Left lung (tissue), 10 donors: ENCODE results near the gene GDPD2. TPM values are rescaled to one million over a fixed set of nuclear protein-coding genes. Genes with fewer than 3 reads are reported as not detected.

Experiments
- ATAC-seq: fragments of 200-7000 bp; cut with Tn5 transposase; one replicate; pipeline ENCODE4 v1.9.1; 2020; ENCODE audit warnings: moderate library complexity
- DNase-seq, 4 donors: peaks; one replicate each; pipeline ENCODE4 v3.0.0-alpha.2; 2013 to 2020
- H3K27ac ChIP-seq, 2 donors: fragments of 200-600 bp; sonication (generic) in 1 of 2; one replicate each; pipeline versions ENCODE4 v1.5.0 to v1.8.0; 2020 to 2021
- H3K27me3 ChIP-seq, 2 donors: fragments of 200-600 bp; sonication (generic) in 1 of 2; one replicate each; pipeline versions ENCODE4 v1.5.0 to v1.8.0; 2020 to 2021
- H3K36me3 ChIP-seq, 2 donors: fragments of 200-600 bp; sonication (generic) in 1 of 2; one replicate each; pipeline versions ENCODE4 v1.5.0 to v1.8.0; 2020 to 2021
- H3K4me1 ChIP-seq, 2 donors: fragments of 200-600 bp; one replicate each; pipeline ENCODE4 v1.8.0; 2021
- H3K4me3 ChIP-seq, 2 donors: fragments of 200-600 bp; sonication (generic) in 1 of 2; one replicate each; pipeline versions ENCODE4 v1.5.0 to v1.8.0; 2020 to 2021; ENCODE audit warnings: mild to moderate bottlenecking in 1 of 2
- H3K9me3 ChIP-seq, 2 donors: fragments of 200-600 bp; sonication (generic) in 1 of 2; one replicate each; pipeline versions ENCODE4 v1.5.0 to v1.8.0; 2020 to 2021
- intact Hi-C, 2 donors: fragments of 100-400 bp; cut with DNase I; formaldehyde crosslinking; loops; one replicate each; pipeline versions ENCODE4 v1.11.2 to v1.14.2; 2022
- polyA plus RNA-seq, 6 donors: library from polyadenylated mRNA; unstranded; fragments of 120-200 nt; gene quantifications; one replicate each; pipeline ENCODE4 v1.2.1, GENCODE V29; 2013; ENCODE audit not compliant: insufficient read length in 6 of 6
- total RNA-seq, 2 donors: library from RNA; stranded (reverse); fragmentation: NEBNext Ultra II Directional; extraction: Animal tissue kit (Norgen Biotek cat#: 25700); gene quantifications; one replicate each; pipeline ENCODE4 v1.2.1, GENCODE V29; 2021
- TF ChIP-seq, protein P1 (sequence below), 2 donors: fragments of 200-600 bp; sonication (generic) in 1 of 2; IDR thresholded peaks; one replicate each; pipeline versions ENCODE4 v1.5.0 to v1.8.0; 2021; ENCODE audit warnings: antibody characterized with exemption in 2 of 2
- donor health status: DM: no; HTN: yes; CAD: no.
- donor health status: DM: no; HTN: no; CAD: no.

Gene GDPD2
- total and polyA plus RNA-seq, 8 donors, result 0.12 to 0.38 (median 0.20) TPM; not detected in 2

DNA sequence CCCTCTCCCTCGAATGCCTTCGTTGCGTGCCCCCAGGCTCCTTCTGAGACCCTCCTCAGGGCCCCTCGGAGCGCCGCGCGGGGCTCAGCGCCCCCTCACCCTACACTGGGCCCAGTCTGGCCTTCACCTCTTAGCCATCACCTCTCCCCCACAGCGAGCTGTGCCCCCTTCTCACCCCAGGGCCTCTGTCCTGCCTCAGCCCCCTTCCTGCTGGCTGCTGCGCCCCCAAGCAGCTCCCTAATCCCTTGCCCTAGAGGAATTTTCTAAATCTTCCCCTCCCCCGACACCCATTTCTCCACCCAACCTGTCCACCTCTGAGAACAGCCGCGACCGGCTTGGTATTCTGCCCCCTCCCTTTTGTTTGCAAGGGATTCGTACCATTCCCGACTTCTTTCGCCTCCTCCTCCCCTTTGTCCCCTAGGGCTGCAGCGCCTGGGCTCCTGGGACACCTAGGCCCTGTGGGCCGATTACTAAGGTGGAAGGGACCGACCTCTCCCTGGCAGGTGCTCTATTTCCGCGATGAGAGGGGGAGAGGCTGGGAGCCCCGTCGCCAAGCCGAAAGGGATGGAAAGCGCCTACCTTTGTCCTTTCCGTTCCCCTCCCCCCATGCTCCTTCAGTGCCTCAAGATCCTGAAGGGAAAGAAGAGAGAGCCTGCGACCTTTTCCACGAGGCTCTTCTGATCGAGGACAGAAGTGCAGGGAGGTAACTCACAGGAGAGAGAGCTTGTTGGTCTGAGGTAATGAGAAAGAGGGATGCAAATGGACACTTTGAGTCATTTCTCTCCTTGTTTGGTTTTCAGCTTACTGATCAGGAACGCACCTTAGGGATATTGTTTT is 32.5 kb downstream of the GDPD2 start:
- TF ChIP-seq, protein P1, sequence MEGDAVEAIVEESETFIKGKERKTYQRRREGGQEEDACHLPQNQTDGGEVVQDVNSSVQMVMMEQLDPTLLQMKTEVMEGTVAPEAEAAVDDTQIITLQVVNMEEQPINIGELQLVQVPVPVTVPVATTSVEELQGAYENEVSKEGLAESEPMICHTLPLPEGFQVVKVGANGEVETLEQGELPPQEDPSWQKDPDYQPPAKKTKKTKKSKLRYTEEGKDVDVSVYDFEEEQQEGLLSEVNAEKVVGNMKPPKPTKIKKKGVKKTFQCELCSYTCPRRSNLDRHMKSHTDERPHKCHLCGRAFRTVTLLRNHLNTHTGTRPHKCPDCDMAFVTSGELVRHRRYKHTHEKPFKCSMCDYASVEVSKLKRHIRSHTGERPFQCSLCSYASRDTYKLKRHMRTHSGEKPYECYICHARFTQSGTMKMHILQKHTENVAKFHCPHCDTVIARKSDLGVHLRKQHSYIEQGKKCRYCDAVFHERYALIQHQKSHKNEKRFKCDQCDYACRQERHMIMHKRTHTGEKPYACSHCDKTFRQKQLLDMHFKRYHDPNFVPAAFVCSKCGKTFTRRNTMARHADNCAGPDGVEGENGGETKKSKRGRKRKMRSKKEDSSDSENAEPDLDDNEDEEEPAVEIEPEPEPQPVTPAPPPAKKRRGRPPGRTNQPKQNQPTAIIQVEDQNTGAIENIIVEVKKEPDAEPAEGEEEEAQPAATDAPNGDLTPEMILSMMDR (IDR thresholded peaks at IDR 0.05), result no peak
- Histone ChIP-seq H3K9me3 (no peaks in the 10 kb centered on the region), H3K27me3 (peaks cover 0 to 29% of the 10 kb centered on the region in 2 donors), H3K36me3 (no peaks in the 10 kb centered on the region), H3K4me1 (peaks cover 0 to 6% of the 10 kb centered on the region in 2 donors), H3K4me3 (peak overlapping the region; percentile 38 to 43), H3K27ac (peak overlapping the region; percentile 66 to 76)
- intact Hi-C loops, result loop anchor here in 1 of 2 donors (10.0 kb wide), 1 partner anchor 99 kb away; no protein-coding TSS in a partner anchor
- peak in 1 of 4 donors; percentile 34 for DNase-seq
- peak; percentile 4 for ATAC-seq

DNA sequence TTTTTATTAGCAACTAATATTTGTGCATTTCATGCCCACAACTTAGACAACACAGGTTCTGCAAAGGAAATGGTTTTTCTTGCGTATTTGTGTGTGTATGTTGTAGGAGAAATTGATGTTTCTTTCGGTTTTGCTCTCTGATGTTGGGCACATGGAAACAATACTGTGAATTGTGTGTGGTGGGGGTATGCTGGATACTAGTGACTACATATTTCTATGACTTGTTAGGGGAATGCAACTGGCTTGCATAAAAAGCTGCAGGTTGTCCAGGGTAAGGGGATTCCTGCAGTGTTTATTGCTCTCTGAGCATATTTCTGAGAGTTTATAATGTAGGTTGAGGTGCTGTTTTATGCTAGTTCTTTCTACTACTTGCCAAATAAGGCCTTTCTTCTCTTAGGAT is 33.1 kb downstream of the GDPD2 start:
- Histone ChIP-seq H3K36me3 (no peaks in the 10 kb centered on the region), H3K27ac (peak overlapping the region in 1 of 2 donors; percentile 76), H3K9me3 (no peaks in the 10 kb centered on the region), H3K27me3 (peaks cover 0 to 29% of the 10 kb centered on the region in 2 donors), H3K4me3 (peak overlapping the region in 1 of 2 donors; percentile 43), H3K4me1 (peaks cover 0 to 6% of the 10 kb centered on the region in 2 donors)
- DNase-seq, result no peak
- TF ChIP-seq, protein P1 (IDR thresholded peaks at IDR 0.05), result no peak
- no peak for ATAC-seq
- intact Hi-C loops, result loop anchor here in 1 of 2 donors (10.0 kb wide), 1 partner anchor 99 kb away; no protein-coding TSS in a partner anchor

DNA sequence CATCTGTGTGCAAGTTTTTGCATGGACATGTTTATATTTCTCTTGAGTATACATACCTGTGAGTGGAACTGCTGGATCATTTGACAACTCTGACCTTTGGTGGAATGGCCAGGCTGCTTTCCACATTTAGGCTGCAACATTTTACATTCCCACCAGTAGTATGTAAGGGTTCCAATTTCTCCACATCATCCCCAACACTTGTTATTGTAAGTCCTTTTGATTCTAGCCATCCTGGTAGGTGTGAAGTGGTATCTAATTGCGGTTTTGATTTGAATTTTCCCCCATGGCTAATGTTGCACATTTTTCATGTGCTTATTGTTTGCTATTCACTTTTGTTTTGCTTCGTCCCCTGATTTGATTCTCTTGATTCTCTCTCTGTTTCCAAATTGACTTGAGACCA is 37.9 kb downstream of the GDPD2 start:
- H3K4me3 ChIP-seq, result no peak overlapping the region
- no peaks in the 10 kb centered on the region for H3K4me1 ChIP-seq
- intact Hi-C loops, result no loop called here

GRCh38 chrX:70464051-70464450 is 40.9 kb downstream of the GDPD2 start:
- intact Hi-C loops, result no loop called here
- ATAC-seq, result no peak
- TF ChIP-seq, protein P1 (IDR thresholded peaks at IDR 0.05), result no peak

More for the DNA sequence above, 37.9 kb downstream of the GDPD2 start:
- H3K27ac ChIP-seq, result no peak overlapping the region
- H3K27me3 ChIP-seq, result peaks cover 0 to 2% of the 10 kb centered on the region in 2 donors
- DNase-seq (no peak), ATAC-seq (no peak)
- TF ChIP-seq, protein P1 (IDR thresholded peaks at IDR 0.05), result no peak
- H3K9me3 ChIP-seq, result no peaks in the 10 kb centered on the region
- H3K36me3 ChIP-seq, result no peaks in the 10 kb centered on the region

DNA sequence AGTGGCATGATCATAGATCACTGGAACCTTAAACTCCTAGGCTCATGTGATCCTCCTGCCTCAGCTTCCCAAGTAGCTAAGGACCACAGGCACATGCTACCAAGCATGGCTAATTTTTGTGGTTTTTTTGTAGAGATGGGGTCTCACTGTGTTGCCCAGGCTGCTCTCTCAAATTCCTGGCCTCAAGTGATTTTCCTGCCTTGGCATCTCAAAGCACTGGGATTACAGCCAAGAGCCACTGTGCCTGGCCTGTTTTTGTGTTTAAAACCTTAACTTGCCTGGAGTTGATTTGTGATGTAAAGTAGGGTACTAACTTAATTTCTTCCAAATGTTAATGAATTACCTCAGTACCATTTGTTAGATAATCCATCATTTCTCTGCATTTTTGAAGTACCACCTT is 43.9 kb downstream of the GDPD2 start:
- H3K4me1 ChIP-seq, result no peaks in the 10 kb centered on the region
- H3K27me3 ChIP-seq, result no peaks in the 10 kb centered on the region
- no peaks in the 10 kb centered on the region for H3K9me3 ChIP-seq
- TF ChIP-seq, protein P1 (IDR thresholded peaks at IDR 0.05), result no peak
- no peak overlapping the region for H3K27ac ChIP-seq
- ATAC-seq, result no peak
- no peaks in the 10 kb centered on the region for H3K36me3 ChIP-seq
- DNase-seq, result no peak
- intact Hi-C loops, result no loop called here
- no peak overlapping the region for H3K4me3 ChIP-seq

More at GRCh38 chrX:70464051-70464450, 40.9 kb downstream of the GDPD2 start:
- no peak overlapping the region for H3K27ac ChIP-seq
- H3K9me3 ChIP-seq, result no peaks in the 10 kb centered on the region
- no peaks in the 10 kb centered on the region for H3K36me3 ChIP-seq
- no peak overlapping the region for H3K4me3 ChIP-seq
- H3K27me3 ChIP-seq, result no peaks in the 10 kb centered on the region
- H3K4me1 ChIP-seq, result no peaks in the 10 kb centered on the region
- DNase-seq, result no peak
